Neural progenitor cell (in vitro differentiated cells): ENCODE results near the gene TXNDC5.

Experiments
- EZH2 ChIP-seq: fragments of 200-600 bp; sonication (generic); IDR thresholded peaks from 2 replicates; pipeline ENCODE4 v1.6.1; 2017; ENCODE audit warnings: antibody characterized with exemption, mild to moderate bottlenecking, moderate library complexity
- EZH2phosphoT487 ChIP-seq: fragments of 200-600 bp; sonication (generic); IDR thresholded peaks from 2 replicates; pipeline ENCODE4 v1.6.1; 2017; ENCODE audit warnings: antibody characterized with exemption
- TF ChIP-seq, protein P1 (sequence below): fragments of 200-600 bp; sonication (generic); IDR thresholded peaks from 2 replicates; pipeline ENCODE4 v1.5.1; 2017; ENCODE audit warnings: antibody characterized with exemption, mild to moderate bottlenecking

GRCh38 chr6:7848229-7848628 lies 62.4 kb downstream of the TXNDC5 start:
- TF ChIP-seq EZH2phosphoT487 = no peak
- TF ChIP-seq, protein P1, sequence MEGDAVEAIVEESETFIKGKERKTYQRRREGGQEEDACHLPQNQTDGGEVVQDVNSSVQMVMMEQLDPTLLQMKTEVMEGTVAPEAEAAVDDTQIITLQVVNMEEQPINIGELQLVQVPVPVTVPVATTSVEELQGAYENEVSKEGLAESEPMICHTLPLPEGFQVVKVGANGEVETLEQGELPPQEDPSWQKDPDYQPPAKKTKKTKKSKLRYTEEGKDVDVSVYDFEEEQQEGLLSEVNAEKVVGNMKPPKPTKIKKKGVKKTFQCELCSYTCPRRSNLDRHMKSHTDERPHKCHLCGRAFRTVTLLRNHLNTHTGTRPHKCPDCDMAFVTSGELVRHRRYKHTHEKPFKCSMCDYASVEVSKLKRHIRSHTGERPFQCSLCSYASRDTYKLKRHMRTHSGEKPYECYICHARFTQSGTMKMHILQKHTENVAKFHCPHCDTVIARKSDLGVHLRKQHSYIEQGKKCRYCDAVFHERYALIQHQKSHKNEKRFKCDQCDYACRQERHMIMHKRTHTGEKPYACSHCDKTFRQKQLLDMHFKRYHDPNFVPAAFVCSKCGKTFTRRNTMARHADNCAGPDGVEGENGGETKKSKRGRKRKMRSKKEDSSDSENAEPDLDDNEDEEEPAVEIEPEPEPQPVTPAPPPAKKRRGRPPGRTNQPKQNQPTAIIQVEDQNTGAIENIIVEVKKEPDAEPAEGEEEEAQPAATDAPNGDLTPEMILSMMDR = no peak
- no peak for TF ChIP-seq EZH2
